ENCODE measurements around the gene GPM6B. TPM values are rescaled to one million over a fixed set of nuclear protein-coding genes. Genes with fewer than 3 reads are reported as not detected.

The GPM6B gene
- polyA plus RNA-seq, 3 donors from 2014 or later: 0.11 to 1.4 (median 1.2) TPM

- Mint-ChIP-seq H3K9me3 (no peaks in the 10 kb centered on the region), H3K27me3 (ENCODE audit: low read depth in 3 of 3) (peaks cover 0 to 11% (median 2%) of the 10 kb centered on the region in 3 donors), H3K36me3 (no peaks in the 10 kb centered on the region), H3K4me3 (no peak overlapping the region), H3K4me1 (no peaks in the 10 kb centered on the region), H3K27ac (no peak overlapping the region)
- DNase-seq: no peak
Measured at GRCh38 chrX:13805241-13805640, 11.7 kb downstream of the GPM6B start.

- Mint-ChIP-seq H3K27me3 (ENCODE audit: low read depth in 3 of 3) (peaks cover 0 to 10% (median 2%) of the 10 kb centered on the region in 3 donors), H3K4me1 (no peaks in the 10 kb centered on the region), H3K36me3 (no peaks in the 10 kb centered on the region), H3K27ac (no peak overlapping the region), H3K4me3 (no peak overlapping the region), H3K9me3 (no peaks in the 10 kb centered on the region)
- no peak for DNase-seq
Measured at GRCh38 chrX:13803116-13803515, 13.8 kb downstream of the GPM6B start.

- Mint-ChIP-seq H3K4me1 (peaks cover 16 to 28% of the 10 kb centered on the region in 2 donors), H3K27ac (peak overlapping the region in 2 of 6 donors; percentile 65 to 73), H3K36me3 (no peaks in the 10 kb centered on the region), H3K4me3 (no peak overlapping the region), H3K27me3 (ENCODE audit: low read depth in 3 of 3) (peaks cover 2 to 3% (median 2%) of the 10 kb centered on the region in 3 donors), H3K9me3 (no peaks in the 10 kb centered on the region)
- DNase-seq: no peak
Measured at GRCh38 chrX:13798184-13798583, 18.7 kb downstream of the GPM6B start.

GRCh38 chrX:13797512-13797911 lies 19.4 kb downstream of the GPM6B start:
- no peak for DNase-seq
- H3K27ac Mint-ChIP-seq: peak overlapping the region in 4 of 6 donors; percentile 33 to 73 (median 54)
- no peaks in the 10 kb centered on the region for H3K9me3 Mint-ChIP-seq
- H3K36me3 Mint-ChIP-seq: no peaks in the 10 kb centered on the region
- H3K4me3 Mint-ChIP-seq: no peak overlapping the region
- H3K27me3 Mint-ChIP-seq (ENCODE audit: low read depth in 3 of 3): peaks cover 1 to 3% (median 2%) of the 10 kb centered on the region in 3 donors
- peaks cover 16 to 28% of the 10 kb centered on the region in 2 donors for H3K4me1 Mint-ChIP-seq

- Mint-ChIP-seq H3K27ac (peak overlapping the region in 1 of 6 donors; percentile 22), H3K36me3 (no peaks in the 10 kb centered on the region), H3K4me1 (peaks cover 16 to 28% of the 10 kb centered on the region in 2 donors), H3K27me3 (ENCODE audit: low read depth in 3 of 3) (peaks cover 4 to 8% (median 5%) of the 10 kb centered on the region in 3 donors), H3K9me3 (no peaks in the 10 kb centered on the region), H3K4me3 (peak overlapping the region in 1 of 5 donors; percentile 38)
- no peak for DNase-seq
Measured at GRCh38 chrX:13794417-13794816, 22.5 kb downstream of the GPM6B start.

- H3K4me1 Mint-ChIP-seq: peaks cover 16 to 28% of the 10 kb centered on the region in 2 donors
- no peaks in the 10 kb centered on the region for H3K36me3 Mint-ChIP-seq
- H3K9me3 Mint-ChIP-seq: no peaks in the 10 kb centered on the region
- H3K27me3 Mint-ChIP-seq (ENCODE audit: low read depth in 3 of 3): peaks cover 4 to 8% (median 5%) of the 10 kb centered on the region in 3 donors
- H3K4me3 Mint-ChIP-seq: no peak overlapping the region
- no peak for DNase-seq
- H3K27ac Mint-ChIP-seq: peak overlapping the region in 1 of 6 donors; percentile 22
Measured at GRCh38 chrX:13793897-13794296, 23.0 kb downstream of the GPM6B start.

- H3K9me3 Mint-ChIP-seq: no peaks in the 10 kb centered on the region
- no peak for DNase-seq
- H3K4me3 Mint-ChIP-seq: no peak overlapping the region
- H3K27me3 Mint-ChIP-seq (ENCODE audit: low read depth in 3 of 3): peaks cover 2 to 5% (median 4%) of the 10 kb centered on the region in 3 donors
- H3K4me1 Mint-ChIP-seq: peaks cover 11 to 15% of the 10 kb centered on the region in 2 donors
- no peaks in the 10 kb centered on the region for H3K36me3 Mint-ChIP-seq
- H3K27ac Mint-ChIP-seq: no peak overlapping the region
Measured at GRCh38 chrX:13791559-13791958, 25.3 kb downstream of the GPM6B start.

- no peak for DNase-seq
- no peak overlapping the region for H3K27ac Mint-ChIP-seq
- H3K4me3 Mint-ChIP-seq: no peak overlapping the region
- H3K36me3 Mint-ChIP-seq: no peaks in the 10 kb centered on the region
- peaks cover 2 to 4% (median 4%) of the 10 kb centered on the region in 3 donors for H3K27me3 Mint-ChIP-seq (ENCODE audit: low read depth in 3 of 3)
- peaks cover 7 to 11% of the 10 kb centered on the region in 2 donors for H3K4me1 Mint-ChIP-seq
- no peaks in the 10 kb centered on the region for H3K9me3 Mint-ChIP-seq
Measured at GRCh38 chrX:13791145-13791544, 25.7 kb downstream of the GPM6B start.

- H3K4me3 Mint-ChIP-seq: no peak overlapping the region
Measured at GRCh38 chrX:13790206-13791131, 26.4 kb downstream of the GPM6B start.

GRCh38 chrX:13786048-13786447 lies 30.8 kb downstream of the GPM6B start:
- no peak for DNase-seq
- H3K9me3 Mint-ChIP-seq: no peaks in the 10 kb centered on the region
- peaks cover 0 to 7% of the 10 kb centered on the region in 2 donors for H3K4me1 Mint-ChIP-seq
- no peaks in the 10 kb centered on the region for H3K36me3 Mint-ChIP-seq
- no peak overlapping the region for H3K4me3 Mint-ChIP-seq
- no peak overlapping the region for H3K27ac Mint-ChIP-seq
- H3K27me3 Mint-ChIP-seq (ENCODE audit: low read depth in 3 of 3): peaks cover 0 to 4% (median 2%) of the 10 kb centered on the region in 3 donors

More at GRCh38 chrX:13790206-13791131, 26.4 kb downstream of the GPM6B start:
- H3K27me3 Mint-ChIP-seq (ENCODE audit: low read depth in 3 of 3): peaks cover 2 to 4% (median 4%) of the 10 kb centered on the region in 3 donors
- H3K4me1 Mint-ChIP-seq: peaks cover 6 to 9% of the 10 kb centered on the region in 2 donors
- H3K27ac Mint-ChIP-seq: no peak overlapping the region
- H3K9me3 Mint-ChIP-seq: no peaks in the 10 kb centered on the region
- DNase-seq: no peak
- no peaks in the 10 kb centered on the region for H3K36me3 Mint-ChIP-seq

- Mint-ChIP-seq H3K9me3 (no peaks in the 10 kb centered on the region), H3K27me3 (ENCODE audit: low read depth in 3 of 3) (peaks cover 0 to 2% (median 0%) of the 10 kb centered on the region in 3 donors), H3K27ac (peak overlapping the region in 4 of 6 donors; percentile 18 to 76 (median 56)), H3K4me1 (peaks cover 0 to 9% of the 10 kb centered on the region in 2 donors), H3K4me3 (no peak overlapping the region), H3K36me3 (peaks cover 0 to 8% (median 0%) of the 10 kb centered on the region in 3 donors)
- DNase-seq: no peak
Measured at GRCh38 chrX:13780868-13781427, 35.9 kb downstream of the GPM6B start.

- no peak for DNase-seq
- H3K36me3 Mint-ChIP-seq: peaks cover 0 to 17% (median 10%) of the 10 kb centered on the region in 3 donors
- H3K4me3 Mint-ChIP-seq: peak overlapping the region in 1 of 5 donors; percentile 34
- H3K27ac Mint-ChIP-seq: peak overlapping the region; percentile 17 to 57 (median 46)
- H3K9me3 Mint-ChIP-seq: no peaks in the 10 kb centered on the region
- peaks cover 0 to 9% of the 10 kb centered on the region in 2 donors for H3K4me1 Mint-ChIP-seq
- no peaks in the 10 kb centered on the region for H3K27me3 Mint-ChIP-seq (ENCODE audit: low read depth in 3 of 3)
Measured at GRCh38 chrX:13778916-13779315, 38.0 kb downstream of the GPM6B start.

GRCh38 chrX:13776387-13776786 lies 40.5 kb downstream of the GPM6B start:
- no peaks in the 10 kb centered on the region for H3K9me3 Mint-ChIP-seq
- H3K27ac Mint-ChIP-seq: peak overlapping the region in 1 of 6 donors; percentile 80
- H3K27me3 Mint-ChIP-seq (ENCODE audit: low read depth in 3 of 3): no peaks in the 10 kb centered on the region
- DNase-seq: no peak
- H3K36me3 Mint-ChIP-seq: peaks cover 0 to 27% (median 11%) of the 10 kb centered on the region in 3 donors
- no peak overlapping the region for H3K4me3 Mint-ChIP-seq
- peaks cover 0 to 6% of the 10 kb centered on the region in 2 donors for H3K4me1 Mint-ChIP-seq

- no peaks in the 10 kb centered on the region for H3K9me3 Mint-ChIP-seq
- peaks cover 0 to 27% (median 11%) of the 10 kb centered on the region in 3 donors for H3K36me3 Mint-ChIP-seq
- DNase-seq: no peak
- H3K27me3 Mint-ChIP-seq (ENCODE audit: low read depth in 3 of 3): no peaks in the 10 kb centered on the region
- no peak overlapping the region for H3K27ac Mint-ChIP-seq
- H3K4me3 Mint-ChIP-seq: no peak overlapping the region
- H3K4me1 Mint-ChIP-seq: peaks cover 0 to 2% of the 10 kb centered on the region in 2 donors
Measured at GRCh38 chrX:13775837-13776236, 41.1 kb downstream of the GPM6B start.
